ENCODE measurements around the gene PFKP. TPM values are rescaled to one million over a fixed set of nuclear protein-coding genes. Genes with fewer than 3 reads are reported as not detected.

PFKP gene
- total RNA-seq, 4 donors from 2014 or later = 53.9 to 93.9 (median 66.2) TPM

DNA sequence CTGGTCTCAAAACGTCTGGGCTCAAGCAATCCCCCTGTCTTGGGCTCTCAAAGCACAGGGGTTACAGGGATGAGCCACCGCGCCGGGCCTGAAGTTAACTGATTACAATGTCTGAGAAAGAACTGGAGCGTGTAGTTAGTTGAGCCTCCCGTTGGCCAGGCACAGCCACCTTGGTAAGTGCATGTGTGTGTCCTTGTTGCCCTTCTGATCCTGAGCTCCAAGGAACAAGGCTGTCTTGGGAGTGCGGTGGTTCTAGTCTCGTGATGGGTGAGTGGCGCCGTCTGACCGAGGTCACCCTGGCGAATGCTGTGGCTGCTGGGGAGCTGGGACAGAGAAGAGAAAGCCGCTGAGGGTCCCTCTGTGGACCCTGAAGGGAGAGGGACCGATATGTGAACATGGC, 54.7 kb downstream of the PFKP start:
- Histone ChIP-seq H3K27ac (no peak overlapping the region), H3K36me3 (peaks cover 0 to 10% (median 0%) of the 10 kb centered on the region in 4 donors), H3K4me1 (peaks cover 0 to 4% (median 0%) of the 10 kb centered on the region in 4 donors), H3K27me3 (no peaks in the 10 kb centered on the region), H3K9me3 (no peaks in the 10 kb centered on the region), H3K4me3 (no peak overlapping the region)
- no peak for TF ChIP-seq EP300 (IDR thresholded peaks at IDR 0.05; ENCODE audit: low read depth)
- TF ChIP-seq POLR2A (IDR thresholded peaks at IDR 0.05) = no peak
- TF ChIP-seq CTCF (IDR thresholded peaks at IDR 0.05) = no peak
- no peak for TF ChIP-seq POLR2AphosphoS5 (IDR thresholded peaks at IDR 0.05)
- 91 to 92% methylated on average over 5 to 14 of the region's 14 CpGs for WGBS, 2 donors (ENCODE audit: low coverage in 1 of 2)
- in situ Hi-C loops (cut with MboI; ENCODE audit: low pct_ligation_motif_present in 1 of 4, low pct_unique_long_range_greater_than_20kb in 1 of 4, low sequenced_read_pairs in 3 of 4) (no loop called here), intact Hi-C loops (cut with DNase I; ENCODE audit: low total_unique reads) (no loop called here)
- no peak for DNase-seq

DNA sequence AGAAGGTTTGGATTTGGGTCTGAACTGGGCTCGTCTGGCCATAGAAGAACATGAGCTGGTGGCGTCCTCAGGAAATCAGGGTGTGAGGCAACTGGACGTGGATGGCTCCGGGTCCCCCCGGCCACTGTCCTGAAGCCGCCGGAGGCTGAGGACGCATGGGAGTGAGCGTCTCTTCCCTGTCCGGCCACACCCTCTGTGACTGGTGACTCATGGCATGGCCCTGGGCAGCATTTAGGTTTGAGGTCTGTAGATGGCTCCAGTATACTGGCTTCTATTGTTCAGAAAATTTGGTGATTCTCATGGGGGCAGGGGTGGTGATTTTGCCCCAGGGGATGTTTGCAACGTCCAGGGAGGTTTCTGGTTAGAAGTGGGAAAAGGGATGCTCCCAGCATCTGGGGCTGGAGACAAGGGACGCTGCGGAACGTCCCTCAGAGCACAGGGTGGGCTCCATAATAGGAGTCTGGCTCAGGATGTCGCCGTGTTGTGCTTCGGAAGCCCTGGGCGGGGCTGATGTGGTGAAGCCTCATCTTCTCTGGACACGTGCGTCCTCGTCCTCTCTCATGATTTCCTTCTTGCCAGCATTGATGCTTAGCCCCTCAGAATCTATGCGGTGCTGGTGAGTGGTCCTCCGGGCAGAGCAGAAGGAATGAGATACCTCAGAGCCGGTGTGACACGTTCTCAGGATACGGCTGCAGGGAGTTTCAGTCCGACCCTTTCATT, 55.3 kb downstream of the PFKP start:
- intact Hi-C loops (cut with DNase I; ENCODE audit: low total_unique reads) (no loop called here), in situ Hi-C loops (cut with MboI; ENCODE audit: low pct_ligation_motif_present in 1 of 4, low pct_unique_long_range_greater_than_20kb in 1 of 4, low sequenced_read_pairs in 3 of 4) (no loop called here)
- DNase-seq = no peak
- Histone ChIP-seq H3K4me3 (no peak overlapping the region), H3K9me3 (no peaks in the 10 kb centered on the region), H3K36me3 (peaks cover 0 to 3% (median 0%) of the 10 kb centered on the region in 4 donors), H3K27me3 (no peaks in the 10 kb centered on the region), H3K27ac (no peak overlapping the region), H3K4me1 (peaks cover 0 to 7% (median 0%) of the 10 kb centered on the region in 4 donors)
- TF ChIP-seq POLR2A (IDR thresholded peaks at IDR 0.05) (no peak), EP300 (IDR thresholded peaks at IDR 0.05; ENCODE audit: low read depth) (no peak), POLR2AphosphoS5 (IDR thresholded peaks at IDR 0.05) (no peak), CTCF (IDR thresholded peaks at IDR 0.05) (no peak)
- 94 to 96% methylated on average over 4 to 27 of the region's 27 CpGs for WGBS, 2 donors (ENCODE audit: low coverage in 1 of 2)

DNA sequence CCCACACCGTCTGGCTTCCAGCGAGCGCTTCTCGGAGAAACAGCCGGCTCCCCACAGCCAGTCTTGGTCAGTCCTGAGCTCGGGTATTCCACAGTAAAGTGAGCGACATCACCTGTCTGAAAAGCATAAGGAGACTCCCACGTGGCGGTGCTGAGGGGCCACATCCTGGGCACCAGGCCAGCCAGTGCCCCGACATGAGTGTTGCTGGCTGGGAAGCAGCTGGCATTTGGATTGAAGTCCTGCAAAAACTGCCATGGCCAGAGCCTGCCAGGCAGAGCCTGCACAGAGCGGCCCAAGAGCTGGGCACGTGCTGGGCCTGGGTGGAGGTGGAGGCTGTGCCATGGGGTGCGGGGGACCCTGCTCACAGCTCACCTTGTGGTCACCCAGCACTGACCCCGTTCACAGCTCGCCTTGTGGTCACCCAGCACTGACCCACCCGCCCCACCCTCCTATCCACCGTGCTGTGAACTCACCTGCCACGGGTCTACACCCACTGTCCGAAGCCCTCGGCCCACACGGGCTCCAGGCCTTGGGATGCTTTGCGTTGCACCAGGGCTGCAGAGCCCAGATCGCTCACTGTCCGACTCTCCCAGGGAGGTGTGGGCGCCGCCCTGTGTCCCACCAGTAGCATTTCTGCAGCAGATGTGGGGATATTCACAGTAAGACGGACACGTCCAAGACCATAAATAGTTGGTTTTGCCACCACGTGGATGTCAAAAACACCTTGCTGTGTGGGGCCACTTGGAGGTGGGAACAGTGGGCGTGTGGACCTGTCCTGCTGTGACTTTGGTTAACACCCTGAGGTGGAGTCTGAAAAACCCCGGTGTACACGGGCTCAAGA, 56.4 kb downstream of the PFKP start:
- Histone ChIP-seq H3K9me3 (no peaks in the 10 kb centered on the region), H3K36me3 (peaks cover 0 to 7% (median 0%) of the 10 kb centered on the region in 4 donors), H3K27ac (no peak overlapping the region), H3K27me3 (no peaks in the 10 kb centered on the region), H3K4me1 (peaks cover 0 to 7% (median 0%) of the 10 kb centered on the region in 4 donors), H3K4me3 (no peak overlapping the region)
- WGBS, 2 donors (ENCODE audit: low coverage in 1 of 2) = 89 to 100% methylated on average over 1 to 30 of the region's 32 CpGs
- intact Hi-C loops (cut with DNase I; ENCODE audit: low total_unique reads) (no loop called here), in situ Hi-C loops (cut with MboI; ENCODE audit: low pct_ligation_motif_present in 1 of 4, low pct_unique_long_range_greater_than_20kb in 1 of 4, low sequenced_read_pairs in 3 of 4) (no loop called here)
- TF ChIP-seq POLR2A (IDR thresholded peaks at IDR 0.05) (no peak), CTCF (IDR thresholded peaks at IDR 0.05) (no peak), EP300 (IDR thresholded peaks at IDR 0.05; ENCODE audit: low read depth) (no peak), POLR2AphosphoS5 (IDR thresholded peaks at IDR 0.05) (no peak)
- DNase-seq = no peak

- peaks cover 0 to 7% (median 0%) of the 10 kb centered on the region in 4 donors for H3K4me1 ChIP-seq
- peaks cover 0 to 7% (median 0%) of the 10 kb centered on the region in 4 donors for H3K36me3 ChIP-seq
- intact Hi-C loops (cut with DNase I; ENCODE audit: low total_unique reads) = no loop called here
- 97% methylated on average over 32 of the region's 40 CpGs; no CpG with 5 or more reads in 1 of the 2 donors for WGBS, 2 donors (ENCODE audit: low coverage in 1 of 2)
- in situ Hi-C loops (cut with MboI; ENCODE audit: low pct_ligation_motif_present in 1 of 4, low pct_unique_long_range_greater_than_20kb in 1 of 4, low sequenced_read_pairs in 3 of 4) = no loop called here
- no peak overlapping the region for H3K27ac ChIP-seq
- no peak overlapping the region for H3K4me3 ChIP-seq
- no peak for TF ChIP-seq POLR2AphosphoS5 (IDR thresholded peaks at IDR 0.05)
- no peak for TF ChIP-seq EP300 (IDR thresholded peaks at IDR 0.05; ENCODE audit: low read depth)
- TF ChIP-seq POLR2A (IDR thresholded peaks at IDR 0.05) = no peak
- TF ChIP-seq CTCF (IDR thresholded peaks at IDR 0.05) = no peak
- DNase-seq = no peak
- no peaks in the 10 kb centered on the region for H3K9me3 ChIP-seq
- H3K27me3 ChIP-seq = no peaks in the 10 kb centered on the region
These were observed 57.2 kb downstream of the PFKP start for GRCh38 chr10:3124412-3125175.
